CD4-positive, alpha-beta T cell treated with Interleukin-15 for 1 hour (primary cell): ENCODE results near the gene SUMF1.

Experiments used
- DNase-seq: peaks from one replicate; pipeline ENCODE4 v3.0.0-alpha.2; 2020

The SUMF1 gene

DNA sequence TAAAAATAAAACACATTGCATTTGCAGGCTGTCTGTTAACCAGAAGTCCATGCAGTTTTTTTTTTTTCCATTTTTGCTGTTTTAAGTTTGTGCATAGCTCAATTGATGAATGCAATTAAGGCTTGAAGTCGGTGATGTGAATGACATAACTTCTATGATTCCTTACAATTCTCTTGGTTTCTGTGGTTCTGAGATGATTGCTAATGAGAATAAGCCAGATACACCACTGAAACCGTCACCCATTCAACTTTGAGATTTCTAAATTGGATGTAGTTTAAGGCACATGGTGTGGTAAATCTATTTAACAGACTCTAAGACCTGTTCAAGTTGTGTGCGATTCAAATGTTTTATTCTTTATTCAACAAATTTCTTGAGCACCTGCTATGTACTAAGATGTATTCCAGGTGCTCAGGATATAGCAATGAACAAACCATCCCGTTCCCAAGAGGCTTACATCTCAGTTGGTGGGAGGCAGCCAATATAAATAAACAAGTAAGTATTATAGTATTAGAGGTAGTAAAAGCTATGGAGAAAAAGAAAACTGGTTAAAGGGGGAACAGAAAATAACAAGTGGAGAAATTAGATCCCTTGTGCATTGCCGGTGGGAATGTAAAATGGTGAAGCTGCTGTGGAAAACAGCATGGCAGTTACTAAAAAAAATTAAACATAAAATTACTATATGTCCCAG is 30.1 kb upstream of the SUMF1 start:
- DNase-seq = no peak

DNA sequence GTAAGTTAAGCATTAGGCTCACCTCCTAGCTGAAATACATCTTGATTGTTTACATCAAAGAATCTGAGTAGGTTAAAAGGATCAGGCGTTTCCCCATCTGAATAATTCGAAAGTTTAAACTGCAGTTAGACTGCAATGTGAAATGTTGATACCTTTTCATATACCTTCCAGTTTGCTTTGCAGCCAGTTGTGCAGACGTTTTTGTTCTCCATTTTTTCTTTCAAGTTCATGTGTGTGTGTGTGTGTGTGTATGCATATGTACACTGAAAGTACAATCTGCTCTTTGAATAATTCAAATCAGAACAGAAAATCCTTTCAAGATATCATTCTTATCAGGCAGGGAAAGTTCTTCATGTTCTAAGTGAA is 29.0 kb upstream of the SUMF1 start:
- DNase-seq = no peak

DNA sequence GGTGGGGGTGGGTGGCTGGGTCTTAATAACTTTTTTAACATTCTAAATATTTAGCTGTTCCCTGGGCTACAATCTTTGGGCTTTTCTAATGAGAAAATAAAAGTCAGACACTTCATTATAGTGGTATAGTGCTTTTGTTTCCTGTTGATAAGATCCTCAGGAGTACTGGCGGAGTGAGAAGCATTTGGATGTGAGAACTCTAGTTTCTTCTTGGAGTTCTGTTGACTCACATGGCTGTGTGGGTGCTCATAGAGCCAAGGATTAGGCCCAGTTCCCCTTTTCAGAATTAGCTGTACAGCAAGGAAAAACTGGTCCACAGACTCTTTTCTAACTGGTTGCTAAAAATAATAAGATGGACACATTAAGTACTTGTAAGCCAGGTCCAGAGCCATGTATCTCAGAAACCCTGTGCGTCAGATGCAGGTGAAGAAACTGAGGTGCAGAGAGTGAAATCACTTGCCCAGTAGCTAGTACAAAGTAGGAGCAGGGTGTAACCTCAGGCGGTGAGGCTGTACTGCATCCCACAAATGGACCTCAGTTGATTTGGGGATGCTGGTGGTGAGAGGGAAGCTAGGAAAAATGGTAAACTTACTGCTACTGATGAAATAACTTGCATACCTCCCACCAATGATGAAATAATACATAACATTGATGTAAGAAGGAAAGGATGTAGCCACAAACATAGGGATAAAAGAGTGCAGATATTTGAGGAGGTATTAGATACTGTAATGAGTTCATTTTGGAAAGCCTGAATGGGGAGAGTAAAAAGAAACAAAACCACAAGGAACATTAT is 28.4 kb upstream of the SUMF1 start:
- no peak for DNase-seq

DNA sequence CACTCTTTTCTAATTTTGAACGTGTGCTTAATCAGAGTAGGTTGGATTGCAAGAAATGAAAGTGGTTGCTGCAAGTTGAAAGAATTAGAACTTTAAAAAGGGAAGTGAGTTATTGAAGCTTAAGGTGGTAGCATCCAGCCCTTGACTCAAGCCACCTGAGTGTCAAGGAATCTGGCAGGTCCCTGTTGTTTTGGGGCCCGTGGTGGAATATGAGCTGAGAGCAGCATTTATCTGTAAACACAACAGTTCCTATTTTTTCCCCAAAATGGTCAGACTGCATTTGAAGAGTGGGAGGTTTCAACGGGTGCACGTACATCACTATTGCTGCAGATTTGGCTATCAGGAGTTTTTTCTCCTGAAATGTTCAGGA is 27.8 kb upstream of the SUMF1 start:
- no peak for DNase-seq

DNA sequence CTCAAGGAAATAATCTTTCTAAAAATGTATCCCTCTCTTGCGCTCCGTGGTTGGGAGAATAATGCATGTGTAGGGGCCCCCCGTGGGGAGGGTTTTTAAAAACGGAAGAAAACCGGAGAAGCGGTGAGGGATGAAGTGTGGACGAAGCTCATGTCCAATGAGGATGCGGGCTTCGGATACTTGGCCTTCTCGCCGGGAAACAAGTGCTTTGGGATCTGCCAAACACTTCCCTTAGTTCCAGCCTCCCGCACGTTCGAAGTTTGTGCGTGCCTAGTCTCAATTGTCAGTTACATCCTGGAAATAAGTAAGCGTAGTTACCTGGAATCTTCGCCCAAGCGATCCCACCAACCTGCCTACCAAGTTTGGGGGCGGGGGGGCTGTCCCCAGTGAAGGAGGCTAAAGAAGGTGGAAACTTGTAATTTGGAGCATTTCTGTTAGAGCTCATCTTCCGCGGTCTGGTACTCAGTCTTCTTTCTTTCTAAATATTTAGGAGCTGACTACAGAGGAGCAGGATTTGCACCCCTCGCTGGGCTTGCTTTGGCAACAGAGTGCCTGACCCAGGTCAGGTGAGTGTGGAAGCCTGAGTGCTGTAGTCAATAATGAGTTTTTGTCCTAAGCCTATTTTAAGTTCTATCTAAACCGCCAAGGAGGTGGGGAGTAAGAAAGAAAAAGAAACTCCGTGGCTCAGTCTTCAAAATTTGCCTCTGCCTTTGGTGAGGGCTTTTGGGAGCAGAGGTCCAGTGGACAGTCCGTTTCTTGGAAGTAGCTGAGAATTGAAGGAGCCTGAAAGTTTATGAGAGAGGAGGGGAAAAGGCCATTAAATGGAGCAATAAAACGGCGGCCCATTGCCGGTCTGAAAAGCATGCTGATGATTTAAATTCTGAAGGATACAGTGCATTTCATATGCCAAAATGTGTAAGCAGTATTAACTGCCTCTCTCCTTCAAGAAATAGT is 27.1 kb upstream of the SUMF1 start:
- no peak for DNase-seq

DNA sequence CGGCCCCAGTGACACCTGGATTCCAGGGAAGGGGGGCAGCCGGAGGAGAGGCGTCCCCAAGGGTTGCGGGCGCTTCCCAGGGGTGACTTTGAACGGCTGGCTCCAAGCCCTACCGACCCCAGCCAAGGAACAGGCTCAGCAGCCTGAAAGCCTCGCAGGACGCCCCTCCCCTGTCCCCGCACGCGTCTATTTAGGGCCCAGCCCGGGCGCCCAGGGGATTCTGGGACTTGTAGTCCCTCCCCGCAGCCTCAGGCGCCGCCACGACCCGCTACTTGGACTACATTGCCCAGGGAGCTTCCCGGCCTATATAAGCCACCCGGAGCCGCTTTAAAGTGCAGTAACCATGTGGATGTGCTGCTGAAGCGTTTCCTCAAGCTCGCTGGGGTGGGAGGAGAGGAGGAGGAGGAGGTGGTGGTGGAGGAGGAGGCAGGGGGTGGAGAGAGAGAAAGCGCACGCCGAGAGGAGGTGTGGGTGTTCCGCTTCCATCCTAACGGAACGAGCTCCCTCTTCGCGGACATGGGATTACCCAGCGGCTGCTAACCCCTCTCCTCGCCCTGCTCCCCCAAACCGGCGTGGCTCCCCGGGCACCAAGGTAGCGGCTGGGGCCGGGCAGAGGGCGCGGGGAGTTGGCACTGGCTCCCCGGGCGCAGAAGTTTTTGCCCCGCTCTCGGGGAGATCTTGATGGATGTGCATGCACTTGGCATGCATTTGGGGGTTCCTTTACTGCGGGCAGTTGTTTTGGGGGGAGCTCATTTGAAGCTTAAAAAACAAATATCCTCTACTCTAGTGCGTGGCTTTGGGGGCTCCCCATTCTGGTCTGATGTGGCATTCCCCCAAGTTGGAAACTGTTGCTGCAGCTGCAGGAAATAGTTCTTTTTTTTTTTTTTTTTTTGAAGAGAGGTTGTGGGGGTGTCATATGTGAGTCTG is 26.2 kb upstream of the SUMF1 start, which contains the start of gene ITPR1:
Gene ITPR1, plus strand, starts transcription at position 335 of the 927 bp plus-strand sequence. CDS start 23,144 bp downstream, outside the sequence.
- DNase-seq = peak; percentile 99

DNA sequence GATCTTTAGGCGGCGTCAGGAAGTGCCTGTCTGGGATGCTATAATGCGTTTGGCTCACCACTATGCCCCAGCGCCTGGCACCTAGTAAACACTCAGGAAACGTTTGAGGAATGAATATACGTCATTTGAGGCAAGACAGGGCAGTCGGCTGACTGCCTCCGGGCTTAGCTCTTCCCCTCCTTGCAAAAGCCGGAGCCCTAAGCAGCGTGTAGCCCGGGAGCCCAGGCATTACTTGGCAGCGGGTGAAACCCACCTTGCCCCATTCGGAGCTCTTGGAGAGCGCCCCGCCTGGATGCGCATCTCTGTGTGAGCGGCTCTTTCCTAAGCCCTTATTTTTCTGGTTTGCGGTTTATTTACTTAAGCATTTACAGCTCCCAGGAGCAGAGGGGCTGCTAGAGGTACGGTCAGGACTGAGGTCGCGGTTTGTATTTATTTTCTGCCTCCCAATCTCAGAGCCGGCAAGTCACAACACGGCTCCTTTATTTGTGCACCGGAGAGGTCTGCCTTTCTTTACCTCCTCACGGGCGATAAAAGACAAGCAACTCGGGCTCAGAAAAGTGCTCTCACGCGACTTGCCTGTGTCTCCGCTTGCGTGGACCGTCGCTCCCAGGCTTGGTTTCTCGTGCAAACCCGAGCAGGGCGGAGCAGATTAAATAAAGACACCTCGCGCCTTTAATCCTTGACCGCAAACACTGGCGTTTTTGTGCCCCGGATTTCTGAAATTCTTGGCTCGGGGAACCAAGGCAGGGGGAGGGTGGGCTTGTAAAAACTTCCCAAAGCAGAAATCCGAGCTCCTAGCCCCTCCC is 25.3 kb upstream of the SUMF1 start:
- DNase-seq = peak; percentile 50

DNA sequence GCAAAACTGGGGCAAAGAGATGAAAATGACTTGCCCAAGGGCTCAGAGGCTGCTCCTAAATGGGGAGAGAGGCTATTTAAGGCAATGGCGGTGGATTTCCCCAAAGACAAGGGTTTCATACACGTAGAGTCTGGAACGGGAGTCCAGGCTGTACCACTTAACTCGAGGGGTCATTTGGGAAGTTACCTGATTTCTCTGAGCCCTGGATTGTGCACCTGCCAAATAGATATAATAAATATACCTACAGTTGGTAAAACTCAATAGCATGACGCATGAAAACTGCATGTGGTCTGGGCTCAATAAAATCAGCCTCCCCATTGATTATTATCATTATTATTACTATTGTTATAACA is 24.8 kb upstream of the SUMF1 start:
- no peak for DNase-seq

DNA sequence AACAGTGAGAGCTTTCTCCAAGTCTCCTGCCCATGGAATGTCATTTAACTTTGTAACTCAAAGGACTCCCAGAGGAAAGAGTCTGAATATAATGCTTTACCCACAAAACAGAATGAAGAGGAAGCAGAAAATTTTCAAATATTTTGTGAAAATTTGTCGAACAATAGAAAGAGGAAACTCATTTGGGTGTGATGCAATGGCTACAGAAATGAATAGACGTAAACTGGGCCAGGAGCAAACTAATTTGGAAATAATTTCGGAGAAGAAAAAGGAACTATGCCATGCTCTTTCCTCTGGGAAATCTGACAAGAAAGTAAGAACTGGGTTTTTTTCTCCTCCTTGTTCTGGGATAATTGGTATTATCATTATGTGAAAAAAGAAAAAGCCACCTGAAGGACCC is 11.2 kb upstream of the SUMF1 start:
- DNase-seq = no peak

DNA sequence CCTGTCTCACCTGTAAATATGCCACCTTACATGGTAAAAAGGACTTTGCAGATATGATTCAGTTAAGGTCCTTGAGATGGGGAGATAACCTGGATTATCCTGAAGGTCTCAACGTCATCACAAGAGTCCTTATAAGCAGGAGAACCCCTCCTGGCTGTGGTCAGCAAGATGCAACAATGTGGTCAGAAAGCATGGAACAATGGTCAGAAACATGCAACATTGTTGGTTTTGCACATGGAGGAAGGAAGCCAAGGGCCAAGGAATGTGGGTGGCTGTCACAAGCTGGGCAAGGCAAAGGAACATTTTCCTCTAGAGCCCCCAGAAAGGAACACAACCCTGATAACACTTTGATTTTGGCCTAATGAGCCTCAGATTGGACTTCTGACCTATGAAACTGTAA is 9.4 kb upstream of the SUMF1 start:
- DNase-seq = no peak

DNA sequence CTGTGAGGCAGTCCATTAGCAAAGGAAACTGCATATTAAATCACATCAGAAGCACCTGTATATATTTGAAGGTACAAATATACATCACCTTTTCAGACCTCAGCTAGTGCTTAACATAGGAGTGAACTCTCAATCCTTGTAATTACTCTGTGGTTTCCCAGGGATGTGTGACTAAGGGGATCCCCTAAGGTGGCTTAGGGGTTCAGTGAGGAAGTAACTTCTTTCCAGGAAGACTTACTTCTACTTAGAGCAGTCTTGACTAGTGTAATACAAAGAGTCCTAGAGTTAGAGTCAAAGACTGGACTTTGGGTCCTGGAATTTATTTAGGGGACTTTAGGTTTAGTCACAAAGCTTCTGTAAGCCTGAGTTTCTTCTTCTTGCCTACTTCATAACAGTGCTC is 8.7 kb upstream of the SUMF1 start:
- no peak for DNase-seq

DNA sequence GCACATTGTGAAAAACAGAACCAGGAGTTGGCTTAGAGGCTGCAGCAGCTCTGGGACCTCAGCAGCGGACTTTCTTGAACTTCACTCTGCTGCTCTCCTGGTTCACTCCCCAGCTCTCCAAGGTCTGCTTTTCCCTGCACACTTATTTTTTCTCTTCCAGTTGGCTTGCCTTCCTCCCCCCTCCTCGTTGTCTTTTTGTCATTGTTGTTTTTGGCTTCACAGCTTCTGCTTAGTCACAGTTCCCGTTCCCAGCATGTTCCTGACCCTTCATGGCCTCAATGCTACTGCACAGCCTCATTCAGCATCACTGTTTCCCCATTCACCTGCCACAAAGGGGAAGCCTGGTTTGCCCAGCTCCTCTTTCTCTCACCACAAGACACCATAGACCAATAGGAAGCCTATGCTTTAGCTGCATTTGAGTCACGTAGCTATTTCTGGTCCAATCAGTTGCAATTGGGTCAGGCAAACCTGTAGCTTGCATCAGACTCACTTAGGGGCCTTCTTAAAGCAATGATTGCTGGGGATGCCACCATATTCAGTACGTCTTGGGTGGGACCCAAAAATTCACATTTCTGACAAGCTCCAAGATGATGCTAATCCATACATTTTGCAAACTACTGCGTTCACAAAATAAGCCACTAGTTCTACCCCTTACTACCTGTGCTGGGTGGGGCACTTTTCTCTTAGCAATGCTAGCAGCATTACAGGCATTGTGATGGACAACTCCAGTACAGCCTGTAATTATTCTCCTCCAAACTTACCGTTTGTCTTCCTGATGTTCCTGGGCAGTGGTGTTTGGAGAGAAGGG is 7.8 kb upstream of the SUMF1 start:
- peak; percentile 74 for DNase-seq

DNA sequence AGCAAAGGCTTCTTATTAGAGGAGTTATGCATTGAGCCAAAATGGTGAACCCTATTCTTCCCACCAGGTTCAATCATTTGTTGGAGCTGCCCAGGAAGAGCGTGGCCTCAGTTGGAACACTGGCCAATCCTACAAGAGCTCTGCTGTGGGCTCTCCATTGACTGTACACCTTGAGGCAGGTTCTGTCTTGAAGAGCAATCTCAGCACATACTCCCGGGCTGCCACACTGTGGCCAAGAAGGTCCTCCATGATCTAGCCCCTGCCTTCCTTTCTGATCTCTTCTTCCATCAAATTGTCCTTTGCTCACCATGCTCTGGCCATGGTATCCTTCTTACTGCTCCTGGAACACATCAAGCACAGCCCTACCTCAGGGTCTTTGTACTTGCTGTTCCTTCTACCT is 5.7 kb upstream of the SUMF1 start:
- no peak for DNase-seq

DNA sequence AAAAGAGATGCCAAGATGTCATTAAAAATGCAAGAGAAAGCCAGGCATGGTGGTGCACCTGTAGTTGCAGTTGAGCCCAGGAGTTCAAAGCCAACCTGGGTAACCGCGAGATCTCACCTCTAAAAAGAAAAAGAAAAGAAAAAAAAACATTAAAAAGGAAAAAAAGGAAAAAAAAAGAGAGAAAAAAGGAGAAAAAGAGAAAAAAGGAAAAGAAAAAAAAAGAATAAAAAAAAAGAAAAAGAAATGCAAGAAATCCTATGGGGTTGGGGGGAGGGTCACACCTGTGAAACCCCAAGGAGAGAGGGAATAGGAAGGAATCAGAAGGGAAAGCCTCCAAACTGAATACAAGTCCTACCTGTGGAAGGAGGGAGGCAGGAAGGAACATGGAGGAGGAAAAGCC is 5.2 kb upstream of the SUMF1 start:
- DNase-seq = no peak

DNA sequence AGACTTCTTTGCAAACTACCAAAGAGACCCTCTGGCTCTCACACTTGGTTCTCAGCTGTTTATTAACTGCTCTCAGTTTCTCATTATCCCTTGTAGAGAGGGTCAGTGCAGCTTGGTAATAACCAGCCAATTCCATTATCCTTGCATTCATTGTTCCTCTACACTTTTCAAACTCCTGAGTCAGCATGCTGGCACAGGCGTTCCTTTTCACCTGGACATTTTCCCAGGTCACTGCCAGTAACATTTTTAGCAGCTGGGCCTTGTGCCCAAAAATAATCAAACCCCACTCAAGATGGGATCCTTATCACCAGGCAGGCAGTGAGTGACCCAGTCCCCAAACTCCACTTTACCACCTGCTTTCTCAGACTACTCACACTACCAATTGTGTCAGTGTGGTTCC is 4.8 kb upstream of the SUMF1 start:
- DNase-seq = no peak

DNA sequence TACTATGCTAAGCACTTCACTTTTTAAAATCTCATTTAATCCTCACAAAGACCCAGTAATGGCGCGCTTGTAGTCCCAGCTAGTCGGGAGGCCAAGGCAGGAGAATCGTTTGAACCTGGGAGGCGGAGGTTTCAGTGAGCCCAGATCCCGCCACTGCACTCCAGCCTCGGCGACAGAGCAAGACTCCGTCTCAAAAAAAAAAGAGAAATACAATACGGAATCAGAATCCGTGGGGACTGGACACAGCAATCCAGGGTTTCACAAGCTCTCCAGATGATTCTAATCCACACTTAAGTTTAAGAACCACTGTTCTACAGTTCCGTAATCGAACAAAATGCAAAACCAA is 426 bp upstream of the SUMF1 start:
- DNase-seq = no peak

DNA sequence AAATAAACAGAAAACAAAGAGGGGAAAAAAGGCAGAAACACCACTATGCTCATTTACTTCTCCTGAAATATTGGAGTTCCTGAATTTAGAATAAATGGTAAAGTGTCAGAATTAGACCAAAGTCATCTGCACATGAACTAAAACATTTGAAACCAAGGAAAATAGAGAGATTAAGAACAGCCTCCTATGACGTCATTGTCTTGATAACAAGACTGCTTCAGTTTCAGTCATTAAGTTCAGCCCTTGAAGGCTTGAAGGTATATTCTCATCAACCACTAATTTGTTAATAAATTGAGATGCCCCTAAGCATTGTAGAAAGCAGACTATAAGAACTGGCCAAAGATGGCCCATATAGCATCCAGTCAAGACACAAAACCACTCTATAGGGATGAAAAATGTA is 2.5 kb downstream of the SUMF1 start:
- no peak for DNase-seq

DNA sequence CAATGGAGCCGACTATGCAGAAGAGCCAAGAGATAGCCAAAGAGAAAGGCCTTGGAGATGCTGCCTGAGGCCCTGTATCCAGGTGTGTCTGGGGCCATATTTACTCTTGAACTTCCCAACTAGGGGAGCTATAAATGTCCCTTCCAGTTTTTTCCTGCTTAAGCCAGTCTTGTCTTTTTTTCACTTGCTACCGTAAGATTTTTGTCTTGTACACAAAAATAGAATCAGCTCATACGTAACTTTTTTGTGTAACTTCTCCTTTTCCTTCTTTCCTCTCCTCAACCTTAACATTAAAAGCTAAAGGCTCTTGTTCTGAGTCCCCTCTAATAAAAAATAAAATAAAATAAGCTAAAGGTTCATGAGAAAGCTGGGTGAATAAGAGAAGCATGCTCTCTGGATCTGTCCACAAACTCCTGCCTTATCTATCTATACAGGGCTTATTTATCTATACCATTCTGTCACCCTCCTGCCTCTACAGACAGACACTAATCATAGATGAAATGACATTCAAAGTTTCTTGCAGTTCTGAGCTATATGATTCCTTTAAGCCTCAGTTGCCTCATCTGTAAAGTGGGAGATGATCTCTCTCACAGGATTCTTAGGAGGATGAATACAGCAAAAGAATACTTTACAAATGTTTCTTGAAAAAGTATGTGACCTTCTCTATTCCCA is 4.6 kb downstream of the SUMF1 start:
- no peak for DNase-seq

DNA sequence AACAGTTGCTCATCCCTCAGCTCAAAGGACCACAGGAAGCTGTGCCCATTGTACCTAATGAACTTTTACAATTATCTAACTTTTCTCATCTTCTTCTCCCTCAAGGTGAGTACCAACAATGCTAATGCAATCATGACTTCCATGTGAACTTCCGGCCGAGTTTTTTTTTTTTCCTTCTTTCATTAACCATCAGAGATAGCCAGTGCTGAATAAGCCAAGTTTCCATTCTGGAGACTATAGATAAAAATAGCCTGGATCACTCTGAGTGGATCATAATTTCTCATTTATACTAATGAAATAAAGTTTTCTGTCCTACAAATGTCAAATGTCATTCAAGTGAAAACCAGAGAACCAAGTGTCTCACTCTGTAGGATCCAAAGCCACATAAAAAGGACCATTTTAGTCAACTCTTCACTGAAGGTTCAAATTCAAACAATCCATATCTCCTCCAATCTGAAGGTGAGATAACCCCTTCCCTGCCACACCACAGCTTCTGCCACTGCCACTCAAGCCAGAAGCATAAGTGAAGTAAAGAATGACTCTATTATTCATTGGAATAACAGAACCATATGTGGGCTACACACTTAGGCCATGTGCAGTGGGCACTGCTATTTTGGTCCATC is 5.5 kb downstream of the SUMF1 start:
- DNase-seq = no peak

DNA sequence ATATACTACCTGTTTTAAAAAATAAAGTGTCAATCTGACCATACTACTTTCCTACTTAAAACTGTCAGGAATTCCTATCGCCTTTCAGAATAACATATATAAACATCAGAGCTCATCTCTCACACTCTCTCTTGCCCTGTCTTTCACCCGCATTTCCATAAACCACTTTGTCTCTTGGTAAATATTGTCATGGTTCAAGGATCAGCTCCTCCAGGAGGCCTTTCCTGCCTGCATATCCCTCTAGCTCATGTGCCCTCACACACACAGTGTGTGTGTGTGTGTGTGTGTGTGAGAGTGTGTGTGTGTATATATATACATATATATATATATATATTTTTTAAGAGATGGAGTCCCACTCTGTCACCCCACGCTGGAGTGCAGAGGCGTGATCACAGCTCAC is 6.7 kb downstream of the SUMF1 start:
- no peak for DNase-seq
